Esophagus muscularis mucosa (tissue), 4 donors: Measurements from ENCODE around the gene AFMID.

ENCODE experiments used
- EP300 ChIP-seq: sonication (generic); formaldehyde crosslinking; IDR thresholded peaks from one replicate; pipeline ENCODE4 v1.6.1; 2017; ENCODE audit warnings: antibody characterized with exemption
- POLR2A ChIP-seq: fragments of 450-650 bp; IDR thresholded peaks from one replicate; pipeline ENCODE4 v1.6.1; 2017; ENCODE audit warnings: antibody characterized with exemption, moderate library complexity, mild to moderate bottlenecking, low read depth
- POLR2AphosphoS5 ChIP-seq, 2 donors: sonication (generic); formaldehyde crosslinking; IDR thresholded peaks; one replicate each; pipeline ENCODE4 v1.6.1; 2017; ENCODE audit warnings: antibody characterized with exemption in 2 of 2
- TF ChIP-seq, protein P1 (sequence below), 3 experiments: fragments of 200-600 bp in 2 of 3; fragments of 450-650 bp in 1 of 3; sonication (generic) in 2 of 3; IDR thresholded peaks; one replicate each; pipeline ENCODE4 v1.5.1; 2017 to 2019; ENCODE audit warnings: antibody characterized with exemption in 3 of 3, mild to moderate bottlenecking in 2 of 3, moderate library complexity in 1 of 3

DNA sequence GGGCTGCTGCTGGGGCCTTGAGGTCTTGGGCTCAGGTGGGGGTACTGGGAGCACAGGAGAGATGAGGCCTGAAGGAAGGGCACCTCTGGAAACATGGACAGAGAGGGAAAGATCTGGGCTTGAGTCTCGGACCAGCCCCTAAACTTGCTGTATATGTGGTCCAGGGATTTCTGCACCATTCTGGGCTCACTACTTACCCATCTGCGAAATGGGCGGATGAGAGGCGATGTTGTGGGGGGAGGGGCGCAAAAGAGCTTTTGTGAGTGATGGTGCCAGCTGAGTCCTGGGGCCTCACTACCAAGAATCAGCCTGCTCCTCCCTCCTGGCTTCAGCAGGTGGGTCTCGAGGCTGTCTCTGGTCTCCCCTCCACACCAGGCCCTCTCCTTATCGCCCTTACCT, 40.7 kb upstream of the AFMID start:
- TF ChIP-seq POLR2A (no peak), POLR2AphosphoS5 (IDR thresholded peaks at IDR 0.05) (no peak), EP300 (no peak)
- TF ChIP-seq, protein P1, sequence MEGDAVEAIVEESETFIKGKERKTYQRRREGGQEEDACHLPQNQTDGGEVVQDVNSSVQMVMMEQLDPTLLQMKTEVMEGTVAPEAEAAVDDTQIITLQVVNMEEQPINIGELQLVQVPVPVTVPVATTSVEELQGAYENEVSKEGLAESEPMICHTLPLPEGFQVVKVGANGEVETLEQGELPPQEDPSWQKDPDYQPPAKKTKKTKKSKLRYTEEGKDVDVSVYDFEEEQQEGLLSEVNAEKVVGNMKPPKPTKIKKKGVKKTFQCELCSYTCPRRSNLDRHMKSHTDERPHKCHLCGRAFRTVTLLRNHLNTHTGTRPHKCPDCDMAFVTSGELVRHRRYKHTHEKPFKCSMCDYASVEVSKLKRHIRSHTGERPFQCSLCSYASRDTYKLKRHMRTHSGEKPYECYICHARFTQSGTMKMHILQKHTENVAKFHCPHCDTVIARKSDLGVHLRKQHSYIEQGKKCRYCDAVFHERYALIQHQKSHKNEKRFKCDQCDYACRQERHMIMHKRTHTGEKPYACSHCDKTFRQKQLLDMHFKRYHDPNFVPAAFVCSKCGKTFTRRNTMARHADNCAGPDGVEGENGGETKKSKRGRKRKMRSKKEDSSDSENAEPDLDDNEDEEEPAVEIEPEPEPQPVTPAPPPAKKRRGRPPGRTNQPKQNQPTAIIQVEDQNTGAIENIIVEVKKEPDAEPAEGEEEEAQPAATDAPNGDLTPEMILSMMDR (IDR thresholded peaks at IDR 0.05), result no peak
